CD4-positive, alpha-beta T cell treated with Interleukin-4 for 1 hour (primary cell): ENCODE measurements around the gene NAPB.

Experiments used
- DNase-seq, 2 donors: peaks; one replicate each; pipeline ENCODE4 v3.0.0-alpha.2; 2020 to 2022

Gene NAPB

DNA sequence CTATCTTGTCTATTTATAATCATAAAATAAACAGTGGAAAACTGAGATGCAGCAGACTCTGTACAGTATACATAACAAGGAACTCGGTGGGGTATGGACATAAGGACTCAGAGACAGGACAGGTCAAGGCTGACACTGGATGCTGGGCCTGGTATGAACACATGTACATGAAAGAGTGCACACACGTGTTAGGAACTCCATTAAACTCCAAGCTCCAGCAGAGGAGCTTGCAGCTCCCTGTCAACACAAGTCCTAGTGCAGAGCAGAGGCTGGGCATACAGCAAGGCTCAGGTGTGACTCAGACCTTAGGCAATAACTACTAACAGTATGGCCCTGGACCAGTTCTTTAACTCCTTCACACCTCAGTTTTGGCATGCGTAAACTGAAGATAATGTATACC, 17.1 kb downstream of the NAPB start:
- DNase-seq = no peak

DNA sequence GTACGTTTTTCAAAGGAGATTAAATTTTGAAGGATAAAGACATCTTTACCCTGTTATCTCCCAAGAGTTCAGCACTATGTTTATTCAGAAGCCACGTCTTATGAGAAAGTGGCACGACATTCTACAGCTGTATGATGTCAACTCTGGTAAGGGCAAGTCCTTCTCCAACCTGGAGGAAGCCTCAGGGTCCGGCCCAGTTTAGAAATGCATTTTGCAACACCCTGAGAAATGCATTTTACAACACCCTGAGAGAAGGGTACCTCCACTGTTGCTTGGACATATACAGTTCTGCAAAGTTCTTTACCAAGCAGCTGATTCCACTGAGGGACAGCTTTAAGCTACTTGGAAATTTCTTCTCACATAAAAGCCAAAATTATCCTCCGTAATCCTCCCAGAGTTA, 17.5 kb downstream of the NAPB start:
- no peak for DNase-seq

DNA sequence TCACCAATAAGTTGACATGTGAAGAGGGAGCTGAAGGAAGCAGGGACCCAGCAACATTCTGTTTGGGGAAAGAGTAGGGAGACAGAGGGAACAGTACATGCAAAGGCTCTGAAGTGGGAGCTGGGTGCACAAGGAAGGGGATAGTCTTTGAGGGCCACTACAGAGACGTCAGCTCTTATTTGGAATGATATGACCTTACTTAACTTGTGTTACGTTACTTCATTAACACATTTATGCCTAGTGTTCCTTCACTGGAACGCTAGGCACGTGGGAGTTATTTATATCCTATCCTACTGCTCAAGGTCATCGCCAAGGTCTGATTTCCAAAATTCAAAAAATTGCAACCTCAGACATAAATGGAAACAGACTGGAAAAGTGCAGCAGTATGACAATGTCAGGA, 20.2 kb downstream of the NAPB start:
- DNase-seq = no peak

DNA sequence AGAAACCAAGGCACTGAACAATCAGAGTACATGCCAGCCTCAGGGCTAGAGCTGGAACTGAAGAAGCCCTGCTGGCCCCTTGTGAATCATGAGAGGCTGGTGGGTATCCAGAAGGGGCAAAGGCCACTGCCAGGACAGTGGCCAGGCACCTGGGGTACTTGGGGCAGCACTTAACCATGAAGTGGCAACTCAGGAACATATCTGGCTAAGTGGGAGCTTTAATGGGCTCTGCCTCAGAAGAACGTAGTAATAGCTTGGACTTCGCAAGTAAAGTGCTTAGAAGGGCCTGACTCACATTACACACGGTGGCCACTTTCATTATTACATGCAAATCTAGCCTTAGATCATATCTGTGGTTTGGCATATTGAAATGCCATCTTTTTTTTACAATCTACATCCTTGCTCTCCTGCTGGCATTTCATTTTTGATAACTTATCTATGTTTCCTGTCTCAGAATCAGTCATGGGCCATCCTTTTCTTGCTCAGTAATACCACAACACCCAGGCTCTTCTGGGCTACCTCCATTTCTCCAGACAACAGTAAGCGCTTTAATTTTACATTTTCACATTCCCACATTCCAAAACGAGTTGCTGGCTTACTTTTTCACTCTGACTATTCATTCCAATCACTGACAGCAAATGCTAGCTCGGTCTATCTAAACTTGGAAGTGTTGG, 21.6 kb downstream of the NAPB start:
- DNase-seq = no peak

DNA sequence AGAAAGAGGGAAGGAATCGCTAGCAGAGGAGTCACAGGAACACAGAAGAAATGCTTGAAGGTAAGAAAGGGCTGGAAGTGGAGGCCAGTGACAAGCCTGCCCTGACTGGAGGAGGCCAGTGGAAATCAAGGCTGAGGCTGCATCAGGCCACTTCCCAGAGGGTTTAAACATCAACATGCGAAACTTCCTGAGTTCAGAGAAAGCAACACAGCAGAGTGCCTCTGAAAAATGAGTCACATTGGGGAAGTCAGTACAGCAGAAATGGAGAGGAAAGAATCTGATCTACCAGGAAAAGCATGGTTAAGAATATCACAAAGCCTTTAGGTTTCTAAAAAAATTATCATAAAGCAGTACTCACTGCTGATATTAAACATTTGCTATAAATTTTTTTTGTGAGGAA, 23.3 kb downstream of the NAPB start:
- no peak for DNase-seq

DNA sequence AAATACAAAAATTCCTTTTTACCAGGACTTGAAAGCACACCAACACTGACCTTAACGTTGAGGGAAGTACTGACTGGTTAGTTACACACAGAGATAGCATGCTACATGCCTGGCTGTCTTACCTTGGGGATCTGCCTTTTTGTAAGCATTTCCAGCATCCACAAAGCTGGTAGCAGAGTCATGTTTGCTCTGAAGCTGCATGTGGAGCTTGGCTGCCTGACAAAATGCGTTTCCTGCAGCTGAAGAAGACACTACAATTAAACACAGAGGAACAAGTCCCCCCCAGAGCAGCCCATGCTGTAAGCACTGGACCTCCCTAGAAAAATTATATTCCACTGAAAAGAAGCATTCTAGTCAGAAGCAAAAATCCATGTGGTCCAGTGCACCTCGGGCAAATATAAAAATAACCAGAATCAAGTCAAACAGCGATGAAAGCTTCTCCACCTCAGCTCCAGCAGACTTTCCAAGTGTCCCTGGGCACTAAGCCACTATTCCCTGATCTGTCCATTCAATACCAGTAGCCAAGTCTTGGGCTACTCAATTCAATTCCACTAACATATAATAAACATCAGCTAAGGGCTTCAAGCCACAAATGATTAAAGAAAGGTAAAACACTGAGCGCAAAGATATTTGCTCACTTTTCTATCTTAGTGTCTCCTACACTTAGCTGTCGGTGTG, 24.2 kb downstream of the NAPB start:
- no peak for DNase-seq

DNA sequence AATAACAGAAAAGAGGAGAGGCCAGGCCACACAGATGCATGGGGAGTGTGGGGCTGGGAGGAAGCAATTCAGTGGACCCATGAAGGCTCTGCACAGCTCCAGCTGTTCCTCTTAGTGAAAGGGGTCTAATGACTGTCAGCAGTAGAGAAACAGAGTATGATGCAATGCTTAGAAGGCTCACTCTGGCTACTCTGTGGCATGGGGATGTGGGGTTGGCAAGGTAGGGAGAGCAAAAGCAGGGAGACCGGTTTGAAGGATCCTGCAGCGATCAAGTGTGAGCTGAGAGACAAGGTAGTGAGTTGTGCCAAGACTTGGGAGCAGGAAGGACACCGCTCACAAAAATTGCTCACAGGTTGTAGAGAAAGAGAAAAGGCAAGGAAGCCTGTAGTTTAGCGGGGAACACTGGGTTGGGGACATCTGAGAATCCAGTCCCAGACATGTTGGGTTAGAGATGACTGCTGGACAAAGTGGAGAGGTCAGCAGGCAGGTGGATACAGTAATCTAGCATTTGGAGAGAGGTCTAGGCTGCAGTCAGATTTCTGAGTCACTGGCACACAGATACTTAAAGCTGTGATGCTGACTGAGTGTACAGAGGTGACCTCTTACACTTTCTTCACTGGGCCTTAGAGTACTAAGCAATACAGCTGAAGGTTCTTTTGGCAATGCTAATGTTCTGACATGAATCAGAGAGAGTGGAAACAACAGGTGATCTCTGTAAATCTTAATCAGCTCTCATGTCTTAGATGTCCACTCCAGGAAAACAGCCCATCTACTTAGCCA, 27.1 kb downstream of the NAPB start:
- no peak for DNase-seq

DNA sequence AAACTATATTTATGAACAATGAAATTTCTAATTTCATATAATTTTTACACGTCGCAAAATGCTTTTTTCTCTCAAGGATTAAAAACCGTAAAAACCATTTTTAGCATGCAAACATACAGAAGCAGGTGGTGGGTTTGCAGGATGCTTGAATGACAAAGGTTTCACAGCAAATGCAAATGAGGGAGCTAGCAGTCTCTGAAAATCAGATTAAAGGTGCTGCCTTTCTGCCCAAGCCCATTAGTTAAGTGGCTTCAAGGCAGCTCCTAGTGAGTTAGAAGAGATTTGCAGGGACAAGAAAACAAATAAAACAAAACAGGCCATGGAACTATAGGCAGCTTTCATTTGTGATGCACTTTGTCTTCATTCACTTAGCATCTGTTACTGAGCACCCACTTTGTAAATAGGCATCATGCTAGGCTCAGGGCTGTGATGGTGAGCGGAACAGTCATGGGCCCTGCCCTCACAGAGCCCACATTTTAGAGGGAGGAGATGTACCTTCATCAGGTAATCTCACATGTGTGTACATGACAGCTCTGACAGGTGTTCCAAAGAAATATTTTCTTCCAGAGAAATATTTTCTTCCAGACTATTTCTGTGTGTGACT, 29.5 kb downstream of the NAPB start:
- DNase-seq = no peak

DNA sequence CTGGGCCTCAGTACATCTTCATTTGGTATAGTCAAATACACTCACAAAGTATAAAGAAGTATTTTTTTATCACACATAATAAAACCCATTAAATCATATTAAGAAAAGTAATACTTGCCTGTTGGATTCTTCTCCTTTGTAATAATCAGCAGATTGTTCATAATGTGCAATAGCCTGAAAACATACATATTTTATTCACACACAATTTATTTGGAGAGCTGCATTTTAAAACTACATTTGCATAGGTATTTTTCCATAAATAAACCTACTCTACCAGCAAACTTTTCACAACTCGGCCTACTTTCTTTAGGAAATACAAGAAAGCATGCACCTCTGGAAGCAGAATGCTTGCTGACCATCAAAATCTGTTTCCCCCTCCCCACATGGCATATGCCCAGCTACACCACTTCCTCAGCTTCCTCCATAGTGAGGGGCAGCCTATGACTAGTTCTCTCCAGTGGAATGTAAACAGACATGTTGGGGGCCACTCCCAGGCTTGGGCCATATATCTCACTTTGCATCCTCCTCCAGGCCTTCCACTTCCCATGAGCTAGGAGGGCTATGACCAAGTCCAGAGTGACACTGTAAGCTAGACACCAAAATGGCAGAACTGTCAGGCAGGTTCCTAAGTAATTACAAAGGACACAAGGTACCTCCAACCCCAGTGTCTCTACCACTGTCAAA, 31.1 kb downstream of the NAPB start:
- DNase-seq = no peak

DNA sequence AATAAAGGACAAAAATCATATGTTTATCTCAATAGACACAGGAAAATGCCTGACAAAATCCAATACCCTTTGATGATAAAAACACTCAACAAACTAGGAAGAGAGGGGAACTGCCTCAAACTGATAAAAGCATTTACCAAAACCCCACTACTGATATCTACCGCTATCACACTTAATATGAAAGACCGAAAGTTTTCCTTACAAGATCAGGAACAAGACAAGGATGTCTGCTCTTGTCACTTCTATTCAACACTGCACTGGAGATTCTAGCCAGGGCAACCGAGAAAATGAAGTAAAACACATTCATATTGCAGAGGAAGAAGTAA, 34.2 kb downstream of the NAPB start:
- DNase-seq = no peak

DNA sequence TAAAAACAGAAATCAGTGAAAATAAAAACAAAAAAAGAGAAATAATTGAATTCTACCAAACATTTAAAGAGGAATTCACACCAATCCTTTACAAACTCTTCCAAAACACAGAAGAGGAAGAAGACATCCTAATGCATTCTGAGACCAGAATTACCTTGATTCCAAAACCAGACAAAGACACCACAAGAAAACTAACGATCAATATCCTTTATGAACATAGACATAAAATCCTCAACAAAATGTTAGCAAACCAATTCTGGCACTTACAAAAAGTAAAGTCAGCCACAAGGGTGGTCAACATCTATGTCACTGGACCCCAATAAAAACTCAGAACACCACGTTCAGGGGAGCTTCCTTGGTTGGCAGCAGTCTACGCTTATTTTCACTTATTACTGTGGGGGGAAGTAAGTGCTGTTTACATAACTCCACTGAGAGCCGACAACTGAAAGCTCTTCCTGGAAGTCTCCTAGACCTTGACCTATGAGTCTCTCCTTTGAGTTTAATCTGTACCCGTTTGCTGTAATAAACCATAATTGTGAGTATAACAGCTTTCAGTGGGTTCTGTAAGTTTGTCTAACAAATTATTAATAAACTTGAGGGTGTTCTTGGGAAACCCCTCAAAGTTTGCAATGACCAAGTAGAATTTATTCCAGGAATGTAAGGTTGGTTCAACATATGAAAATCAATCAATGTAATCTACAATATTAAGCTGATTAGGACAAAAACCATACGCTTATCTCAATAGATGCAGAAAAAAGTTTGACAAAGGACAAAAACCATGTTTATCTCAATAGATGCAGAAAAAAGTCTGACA, 34.8 kb downstream of the NAPB start:
- no peak for DNase-seq

DNA sequence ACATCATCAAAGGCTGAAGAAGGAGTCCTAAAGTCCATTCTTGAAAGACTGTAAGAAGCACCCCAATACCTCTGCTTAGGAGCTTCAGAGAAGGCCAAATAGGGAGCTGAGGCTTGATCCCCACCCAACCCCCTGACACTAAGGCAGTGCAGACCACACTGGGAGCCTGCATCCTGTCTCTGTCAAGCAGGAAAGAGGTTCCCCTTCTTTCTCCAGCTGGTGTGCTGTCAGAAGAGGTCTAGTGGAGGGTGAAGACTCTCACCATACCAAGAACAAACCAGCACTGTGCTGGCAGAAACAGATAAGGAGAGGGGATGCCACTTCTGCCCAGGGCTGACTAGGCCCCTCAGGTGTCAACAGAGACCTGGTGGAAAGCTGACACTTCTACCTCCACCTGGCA, 39.4 kb downstream of the NAPB start:
- no peak for DNase-seq

DNA sequence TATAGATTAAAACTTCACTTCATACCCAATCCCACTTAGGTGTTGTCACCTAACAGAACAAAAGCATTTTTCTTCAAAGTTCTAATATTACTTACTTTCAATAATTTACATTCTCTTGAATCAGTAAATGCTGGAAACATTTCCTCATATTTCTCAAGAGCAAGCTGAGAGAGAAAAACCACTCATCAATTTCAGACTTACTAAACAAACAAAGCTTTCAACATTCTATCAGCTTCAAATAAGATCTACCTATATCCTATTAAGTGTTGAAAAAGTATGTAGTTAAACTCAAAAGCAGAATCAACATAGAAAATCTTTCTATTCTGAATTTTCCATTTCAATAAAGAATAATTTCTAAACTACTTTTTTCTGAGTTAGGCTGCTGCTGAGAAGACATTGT, 41.5 kb downstream of the NAPB start:
- DNase-seq = no peak

DNA sequence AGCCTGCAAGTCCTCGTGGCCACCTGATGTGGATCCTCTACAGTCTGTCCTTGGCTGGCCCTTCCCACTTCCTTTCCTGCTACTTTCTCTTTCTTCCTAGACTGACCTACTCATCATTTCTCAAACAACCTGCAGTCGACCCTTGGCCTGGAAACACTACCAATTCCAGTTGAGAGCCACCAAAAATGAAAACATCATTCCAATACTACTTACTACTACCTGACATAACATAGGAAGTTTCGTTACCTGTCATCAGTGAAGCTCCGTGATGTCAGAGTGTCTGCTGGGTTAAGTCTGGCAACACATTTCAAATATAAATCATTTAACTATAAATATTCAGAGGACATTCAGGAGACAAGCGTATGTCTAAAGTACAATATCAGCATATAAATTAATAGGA, 45.5 kb downstream of the NAPB start:
- DNase-seq = no peak

DNA sequence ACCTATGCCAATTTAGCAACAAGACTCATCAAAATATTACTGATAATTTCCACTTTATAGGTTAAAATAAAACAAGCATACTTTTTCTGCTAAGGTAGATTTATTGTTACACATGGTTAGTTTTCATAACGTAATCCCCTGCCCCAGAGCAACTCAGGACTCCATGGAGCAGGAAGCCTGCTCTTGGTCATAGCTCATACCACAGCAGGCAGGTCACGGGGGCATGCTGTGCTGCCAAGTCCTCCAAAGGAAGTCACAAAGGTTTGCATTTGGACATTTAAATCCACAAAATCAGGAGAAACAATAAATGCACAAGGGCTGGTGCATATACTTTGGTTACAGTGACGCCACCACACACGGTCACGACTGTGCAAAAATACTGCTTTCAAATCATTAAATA, 46.8 kb downstream of the NAPB start:
- DNase-seq = no peak

DNA sequence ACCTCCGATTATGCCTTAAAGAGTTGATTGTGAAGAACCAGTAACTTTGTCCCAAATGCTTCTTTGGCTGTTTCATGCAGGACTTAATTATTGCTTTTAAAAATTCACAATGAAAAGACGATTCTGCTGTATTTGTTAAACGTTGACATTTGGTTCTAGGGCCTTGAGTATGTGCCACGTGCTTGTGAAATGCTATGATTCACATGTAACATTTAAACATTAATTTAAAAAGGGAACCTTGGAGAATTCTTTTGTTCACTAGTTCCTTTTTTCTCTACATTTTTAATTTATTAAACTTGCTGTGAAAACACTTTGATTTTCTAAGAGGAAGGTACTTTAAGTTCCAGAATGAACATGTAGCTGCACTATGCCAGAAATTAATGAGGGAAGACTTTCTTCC, 49.8 kb downstream of the NAPB start:
- DNase-seq = no peak

DNA sequence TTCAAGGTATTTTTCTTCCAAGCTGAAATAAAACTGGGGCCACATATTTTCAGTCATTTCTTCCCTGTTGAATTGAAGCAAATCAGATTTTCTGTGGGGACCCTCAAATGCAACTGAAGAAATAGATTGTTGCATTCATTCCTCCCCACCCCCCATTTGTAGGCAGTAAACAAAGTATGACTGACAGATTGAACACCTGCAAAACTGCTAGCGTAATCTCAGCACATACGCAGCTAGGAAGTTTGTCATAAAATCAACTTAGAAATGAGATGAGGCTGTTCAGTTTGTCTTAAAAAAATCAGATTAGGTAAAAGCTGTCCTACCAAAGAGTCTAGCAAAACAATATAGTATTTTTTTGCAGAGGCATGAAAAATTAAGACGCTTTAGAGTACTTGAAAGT, 50.4 kb downstream of the NAPB start:
- no peak for DNase-seq

DNA sequence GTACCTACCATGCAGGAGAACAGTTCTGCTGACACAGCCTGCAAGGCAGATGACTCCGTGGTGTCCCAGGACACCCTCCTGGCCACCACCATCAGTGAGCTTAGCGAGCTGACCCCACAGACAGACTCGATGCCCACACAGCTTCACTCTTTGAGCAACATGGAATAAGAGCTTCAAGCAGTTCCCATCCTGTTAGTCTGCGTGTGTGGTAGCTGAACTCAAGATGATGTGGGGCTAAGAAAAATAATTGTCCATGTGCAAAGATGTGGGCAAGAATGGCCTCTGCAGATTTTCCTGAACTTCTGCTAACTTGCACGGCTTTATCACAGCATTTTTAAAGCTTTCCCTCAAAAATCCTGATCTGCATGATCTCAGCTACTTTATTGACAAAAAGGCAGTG, 51.0 kb downstream of the NAPB start:
- no peak for DNase-seq

DNA sequence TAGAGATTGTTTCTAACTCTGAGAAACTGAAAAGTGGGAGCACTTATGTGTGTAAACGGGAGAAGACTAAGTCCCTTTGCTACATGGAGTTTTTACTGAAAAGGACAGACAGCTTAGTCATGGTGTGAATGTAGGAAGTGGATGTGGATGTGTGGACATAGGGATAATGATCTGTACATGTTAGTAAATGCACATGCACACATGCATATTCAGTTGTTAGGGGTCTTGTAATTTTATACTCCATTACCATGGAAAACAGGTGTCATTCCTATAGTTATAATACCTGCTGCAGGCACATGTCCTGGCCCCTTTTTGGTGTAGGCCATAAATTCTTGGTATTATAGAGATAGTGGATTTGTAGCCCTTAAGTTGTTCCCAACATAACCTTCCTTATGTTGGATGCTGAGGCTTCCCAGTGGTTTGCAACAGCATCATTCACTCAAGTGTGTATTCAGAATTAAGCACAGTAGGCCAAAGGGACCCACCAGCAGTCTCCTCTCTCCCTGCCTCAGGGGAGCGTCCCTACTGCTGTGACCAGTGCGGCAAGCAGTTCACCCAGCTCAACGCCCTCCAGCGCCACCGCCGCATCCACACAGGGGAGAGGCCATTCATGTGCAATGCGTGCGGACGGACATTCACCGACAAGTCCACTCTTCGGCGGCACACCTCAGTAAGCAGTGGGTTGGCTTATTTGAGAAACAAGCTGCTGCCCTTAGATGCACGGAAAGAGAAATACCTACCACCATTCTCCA, 52.0 kb downstream of the NAPB start:
- DNase-seq = no peak

DNA sequence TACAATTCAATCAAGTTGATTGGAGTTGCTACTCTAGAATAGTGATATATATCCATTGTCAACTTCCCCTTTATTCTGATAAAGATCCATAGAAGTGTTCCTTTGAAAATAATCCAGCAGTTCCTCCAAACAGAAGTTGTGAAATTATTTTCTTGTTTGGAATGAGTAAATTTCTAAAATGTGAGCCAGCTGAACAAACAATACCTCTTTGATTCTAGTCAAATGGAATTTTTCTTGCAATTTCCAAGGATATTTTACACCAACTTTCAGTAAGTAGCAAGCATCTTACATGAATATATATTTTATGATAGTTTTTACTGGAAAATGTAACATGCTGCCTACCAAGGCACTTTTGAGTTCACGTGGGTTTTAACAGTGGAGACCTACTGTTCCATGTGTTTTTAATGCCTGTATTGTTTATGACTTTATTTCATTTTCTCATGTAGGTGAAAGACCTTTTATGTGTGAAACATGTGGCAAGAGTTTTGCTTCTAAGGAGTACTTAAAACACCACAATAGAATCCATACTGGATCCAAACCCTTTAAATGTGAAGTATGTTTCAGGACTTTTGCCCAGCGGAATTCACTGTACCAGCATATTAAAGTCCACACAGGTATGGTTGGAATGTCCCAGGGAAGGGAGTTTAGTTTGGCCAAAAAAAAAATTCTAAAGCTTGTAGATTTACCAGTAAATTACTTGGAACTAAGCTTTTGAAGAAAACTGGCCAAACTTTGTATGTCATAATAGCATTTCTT, 52.8 kb downstream of the NAPB start:
- DNase-seq = no peak

DNA sequence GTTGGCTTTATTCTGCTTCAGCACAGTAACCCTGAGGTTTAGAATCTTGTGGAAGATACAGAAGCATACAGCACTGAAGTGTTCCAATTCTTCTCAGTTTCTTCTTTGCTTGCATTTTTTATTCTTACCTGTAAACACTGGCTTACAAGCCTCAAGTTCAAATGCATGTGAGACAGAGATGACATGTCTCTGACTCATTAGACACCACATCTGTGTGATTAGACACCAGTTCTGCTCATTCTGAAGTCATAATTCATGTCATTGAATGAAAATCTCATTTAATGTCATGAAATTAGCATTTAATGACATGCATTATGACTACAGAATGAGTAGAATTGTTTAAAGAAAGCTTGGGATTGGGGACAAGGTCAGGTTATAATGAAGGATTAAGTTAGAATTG, 53.5 kb downstream of the NAPB start:
- no peak for DNase-seq
